Left kidney (tissue), 2 donors: ENCODE measurements around the gene RAB11FIP5. TPM values are rescaled to one million over a fixed set of nuclear protein-coding genes. Genes with fewer than 3 reads are reported as not detected.

Experiments used
- DNase-seq: peaks from one replicate; pipeline ENCODE4 v3.0.0-alpha.2; 2013
- polyA plus RNA-seq: library from polyadenylated mRNA; unstranded; fragments of 120-200 nt; gene quantifications from one replicate; pipeline ENCODE4 v1.2.1, GENCODE V29; 2013; ENCODE audit not compliant: insufficient read length

Gene RAB11FIP5
- polyA plus RNA-seq, 1 donor = 43.9 TPM

DNA sequence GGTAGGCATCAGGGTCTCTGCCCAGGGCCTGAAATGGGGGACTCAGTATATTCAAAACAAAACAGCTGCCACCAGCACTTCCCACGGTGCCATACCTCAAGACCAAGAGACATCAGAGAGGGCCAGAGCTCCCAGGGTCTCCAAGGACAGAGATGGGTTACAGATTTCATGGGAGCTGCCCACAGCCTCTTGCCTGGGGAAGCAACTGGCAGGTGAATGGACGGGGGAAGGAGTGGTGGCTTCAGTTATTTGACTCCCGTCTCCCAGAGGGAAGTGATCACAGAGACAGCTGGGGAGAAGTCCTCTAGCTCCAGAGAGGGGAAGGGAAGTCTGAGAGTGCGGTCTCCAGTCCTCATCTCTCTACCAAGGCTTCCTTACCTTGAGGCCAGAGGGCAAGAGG is 25.4 kb downstream of the RAB11FIP5 start:
- no peak for DNase-seq

DNA sequence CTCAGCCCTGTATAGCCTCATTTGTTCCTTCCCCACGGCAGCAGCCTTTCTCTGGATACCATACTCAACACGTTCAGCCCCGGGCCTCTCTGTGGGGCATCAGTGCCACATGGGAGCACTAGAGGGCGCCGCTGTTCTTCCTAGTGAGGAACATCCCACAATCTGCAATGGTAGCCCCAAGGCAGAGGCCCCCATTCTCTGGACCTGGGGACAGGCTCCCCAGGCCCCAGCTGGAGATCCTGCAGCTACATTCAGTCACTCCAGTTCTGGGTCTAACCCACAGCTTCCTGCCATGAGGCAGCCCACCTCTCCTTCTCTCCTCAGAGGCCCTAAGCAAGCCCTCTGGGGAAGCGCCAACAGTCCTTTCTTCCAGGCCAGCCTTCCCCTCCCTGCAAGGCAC is 27.1 kb downstream of the RAB11FIP5 start:
- DNase-seq = peak; percentile 69

DNA sequence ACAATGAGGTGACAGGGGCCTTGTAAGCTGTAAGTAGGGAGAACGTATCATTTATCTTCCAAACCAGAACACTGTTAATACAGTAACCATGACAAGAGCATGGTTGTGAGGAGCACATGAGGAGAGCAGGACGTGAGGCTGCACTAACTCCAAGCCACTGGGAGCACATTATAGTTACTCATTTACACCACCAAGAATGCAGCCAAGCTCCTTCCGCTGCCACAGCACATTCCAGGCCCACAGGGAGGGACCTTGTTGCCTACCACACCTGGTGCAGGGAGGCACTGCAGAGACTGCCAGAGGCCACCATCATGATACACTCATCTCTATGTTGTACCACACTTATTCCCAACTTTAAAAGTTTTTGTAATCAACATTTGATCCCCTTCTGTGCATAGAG is 27.8 kb downstream of the RAB11FIP5 start:
- DNase-seq = no peak

DNA sequence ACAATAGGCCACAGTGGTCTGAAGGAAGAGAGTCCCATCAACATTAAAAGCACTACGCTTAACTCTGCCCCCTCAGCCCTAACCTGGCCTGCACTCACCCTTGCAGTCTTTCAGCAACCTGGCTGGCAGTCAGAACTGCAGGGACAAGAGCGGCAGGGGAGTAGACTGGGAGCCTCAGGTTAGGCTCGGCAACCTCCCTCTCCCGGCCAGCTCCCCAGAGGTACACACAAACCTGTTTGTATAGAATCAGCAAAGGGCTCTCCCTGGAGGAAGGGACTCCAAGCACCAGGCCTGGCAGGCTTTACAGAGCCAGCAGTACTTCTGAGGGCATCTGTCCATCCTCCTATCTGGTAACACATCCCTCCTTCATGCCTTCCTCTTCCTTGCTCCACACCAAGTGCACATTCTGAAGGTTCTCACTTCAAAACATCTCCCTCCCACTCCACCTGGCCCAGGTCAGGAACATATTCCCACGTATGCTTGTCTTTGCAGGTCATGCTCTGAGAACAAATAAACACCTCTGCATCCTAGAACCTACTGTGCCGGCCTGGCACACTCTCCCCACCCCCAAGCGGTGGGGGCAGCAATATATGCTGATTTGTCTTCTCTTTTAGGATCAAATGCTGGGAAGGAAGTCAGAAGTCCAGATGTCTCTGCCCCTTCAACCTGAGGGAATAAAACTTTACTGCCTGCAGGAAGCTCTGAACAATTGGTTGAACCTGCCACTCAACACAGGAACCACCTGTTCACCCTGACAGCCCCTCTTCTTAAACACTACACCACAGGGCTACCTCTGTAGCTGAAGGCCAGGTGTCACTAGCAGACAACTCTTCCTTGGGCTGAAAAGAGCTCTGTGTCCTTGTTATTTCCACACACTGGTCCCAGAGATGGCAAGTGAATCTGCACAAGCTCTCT is 28.6 kb downstream of the RAB11FIP5 start:
- DNase-seq = no peak

DNA sequence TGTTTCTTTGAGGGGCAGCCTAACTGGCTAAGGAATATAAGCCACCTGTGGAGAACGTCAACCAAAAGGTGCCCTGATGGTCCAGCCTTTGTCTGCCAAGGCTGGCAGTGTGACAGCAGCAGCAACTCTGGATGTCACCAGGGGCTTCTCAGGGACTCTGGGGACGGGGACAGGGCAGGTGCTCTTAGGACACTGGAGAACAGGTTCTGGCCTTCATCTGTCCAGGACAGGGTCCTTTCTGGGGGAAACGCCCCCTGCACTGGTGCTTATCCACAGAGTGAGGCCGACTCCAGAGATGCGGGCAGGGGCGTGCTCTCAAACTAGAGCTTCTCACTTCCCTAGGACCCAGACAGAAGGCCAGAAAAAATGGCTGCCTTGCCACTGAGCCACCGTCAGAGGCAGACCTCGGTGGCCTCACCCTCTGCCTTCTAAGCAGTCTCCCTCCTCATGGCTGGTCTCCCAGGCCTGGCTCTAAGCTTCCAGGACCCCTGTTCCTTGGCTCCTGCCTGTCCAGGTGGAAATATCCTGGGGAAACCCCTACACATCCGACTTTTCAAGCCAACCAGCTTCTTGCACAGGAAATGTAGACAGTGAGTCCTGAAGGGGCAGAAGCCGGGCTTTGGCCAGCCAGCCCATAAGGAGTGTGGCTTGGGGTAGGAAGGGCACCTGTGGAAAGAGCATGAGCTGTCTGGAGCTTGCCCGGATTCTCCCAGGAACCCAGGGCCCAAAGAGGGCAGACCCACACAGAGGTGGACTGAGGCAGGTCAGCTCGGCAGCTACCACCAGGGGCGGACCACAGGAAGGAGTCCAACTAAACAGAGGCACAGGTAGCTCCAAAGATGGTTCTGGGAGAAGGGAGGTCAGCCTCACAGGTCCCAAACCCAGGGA is 30.0 kb downstream of the RAB11FIP5 start:
- DNase-seq = no peak

DNA sequence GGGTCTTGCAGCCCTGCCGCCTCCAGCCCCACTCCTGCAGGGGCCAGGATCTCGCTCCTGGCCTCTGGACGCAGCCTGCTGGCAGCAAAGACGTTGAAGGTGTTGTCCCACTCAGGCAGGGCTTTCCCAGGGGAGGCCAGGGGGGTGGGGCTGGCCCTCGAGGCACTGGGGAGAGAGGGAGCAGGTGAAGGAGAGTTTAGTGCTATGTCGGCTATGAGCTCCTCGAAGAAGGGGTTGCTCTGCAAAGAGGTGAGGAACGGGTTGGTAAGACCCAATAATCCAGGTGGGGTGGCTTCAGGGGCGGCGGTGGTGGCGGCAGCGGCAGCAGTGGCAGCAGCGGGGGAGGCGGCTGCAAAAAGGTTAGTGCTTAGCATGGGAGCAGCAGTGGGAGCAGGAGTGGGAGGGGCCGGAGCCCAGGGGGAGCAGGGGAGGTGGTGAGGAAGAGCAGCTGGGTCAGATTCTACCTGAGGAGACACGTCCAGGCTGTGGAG is 31.5 kb downstream of the RAB11FIP5 start:
- no peak for DNase-seq

DNA sequence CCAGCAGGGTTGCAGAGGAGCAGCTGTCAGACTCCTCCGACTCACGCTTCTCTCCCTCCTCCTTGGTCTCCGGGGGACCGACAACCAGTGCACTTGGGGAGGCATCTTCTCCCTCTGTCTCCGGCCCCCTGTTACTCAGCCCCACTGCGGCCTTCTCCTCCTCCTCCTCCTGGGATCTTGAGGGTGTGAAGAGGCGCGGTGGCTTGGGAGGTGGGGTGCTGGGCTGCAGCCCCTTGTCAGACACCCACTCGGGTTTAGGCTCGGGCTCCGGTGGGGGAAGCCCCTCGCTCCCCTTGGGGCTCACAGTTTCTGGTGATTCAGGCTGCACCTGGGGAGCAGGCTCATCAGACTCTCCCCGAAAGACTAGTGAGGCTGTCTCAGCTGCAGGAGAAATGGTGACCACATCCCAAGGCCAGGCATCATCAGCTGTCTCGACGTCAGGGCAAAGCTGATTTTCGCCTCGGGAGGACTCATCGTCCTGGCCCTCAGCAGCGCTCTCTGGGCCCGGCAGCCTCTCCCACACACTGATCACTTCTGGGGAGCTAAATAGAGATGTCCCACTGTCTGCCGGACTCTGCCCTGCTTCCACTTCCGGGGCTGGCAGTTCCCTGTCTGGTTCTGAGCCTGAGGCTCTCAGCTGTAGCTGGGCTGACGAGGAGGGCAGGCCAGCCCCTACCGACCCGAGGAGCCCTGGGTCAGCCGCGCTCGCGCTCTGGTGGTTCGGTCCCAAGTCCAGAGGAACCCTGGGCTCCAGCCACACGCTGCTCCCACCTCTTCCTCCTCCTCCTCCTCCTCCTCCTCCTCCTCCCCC is 32.2 kb downstream of the RAB11FIP5 start:
- DNase-seq = no peak

DNA sequence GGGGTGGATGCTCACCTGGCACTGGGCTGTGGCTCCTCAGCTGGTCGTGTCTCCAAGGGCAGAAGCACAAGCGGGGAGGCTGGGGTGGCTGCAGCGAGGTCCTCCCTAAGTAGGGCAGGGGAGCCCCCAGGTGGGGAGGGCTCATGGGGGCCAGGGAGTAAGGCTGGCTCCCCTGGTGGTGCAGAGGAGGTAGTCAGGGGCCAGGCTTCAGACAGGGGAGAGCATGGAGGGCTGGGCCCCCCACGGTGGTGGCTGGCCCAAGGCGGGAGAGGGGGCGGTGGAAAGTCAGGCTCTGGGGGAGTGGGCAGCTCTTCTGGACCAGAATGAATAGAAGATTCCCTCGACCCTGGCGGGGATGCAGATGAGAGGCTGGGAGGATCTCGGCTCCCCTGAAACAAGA is 33.1 kb downstream of the RAB11FIP5 start:
- no peak for DNase-seq

DNA sequence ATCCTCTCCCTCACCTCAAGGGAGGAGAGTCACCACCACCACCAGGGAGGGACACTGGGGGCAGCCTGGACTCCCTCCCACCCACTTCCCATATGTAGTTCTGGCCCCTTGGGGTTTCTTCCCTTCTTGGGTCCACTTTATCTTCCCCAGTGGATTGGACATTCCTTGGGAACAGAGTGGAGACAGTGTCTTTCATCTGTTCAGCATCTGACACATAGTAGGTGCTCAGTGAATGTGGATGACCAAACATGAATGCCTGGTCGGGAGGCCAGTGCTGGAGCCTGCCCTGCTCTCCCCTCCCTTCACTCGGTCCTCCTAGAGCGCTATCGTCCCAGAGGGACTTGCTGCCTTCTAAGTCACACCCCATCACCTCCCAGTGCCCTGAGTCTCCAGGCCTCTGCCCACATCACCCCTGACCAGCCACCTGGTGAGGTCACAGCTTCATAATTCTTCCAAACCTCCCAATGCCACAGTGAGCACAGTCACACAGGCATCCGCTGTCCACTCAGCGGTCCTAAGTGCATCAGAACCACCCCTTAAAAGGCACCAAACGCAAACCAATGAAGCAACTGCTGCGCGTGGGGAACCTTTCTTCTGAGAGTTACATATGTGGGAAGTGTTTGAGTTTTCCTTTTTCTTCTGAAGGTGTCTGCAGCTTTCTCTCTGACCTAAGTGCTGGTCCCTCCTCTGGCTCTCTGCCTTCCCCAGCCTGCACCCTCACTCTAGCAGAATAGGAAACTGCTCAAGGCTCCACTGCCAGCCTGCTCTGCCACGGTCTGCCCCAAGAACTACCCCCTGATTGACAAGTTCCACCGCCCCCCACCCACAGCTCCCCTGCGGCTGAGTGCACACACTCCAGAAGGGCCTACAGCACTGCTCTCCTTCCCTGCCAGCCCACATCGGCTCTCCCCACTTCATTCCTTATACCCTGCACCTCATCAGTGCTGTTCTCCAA is 34.0 kb downstream of the RAB11FIP5 start:
- DNase-seq = no peak

DNA sequence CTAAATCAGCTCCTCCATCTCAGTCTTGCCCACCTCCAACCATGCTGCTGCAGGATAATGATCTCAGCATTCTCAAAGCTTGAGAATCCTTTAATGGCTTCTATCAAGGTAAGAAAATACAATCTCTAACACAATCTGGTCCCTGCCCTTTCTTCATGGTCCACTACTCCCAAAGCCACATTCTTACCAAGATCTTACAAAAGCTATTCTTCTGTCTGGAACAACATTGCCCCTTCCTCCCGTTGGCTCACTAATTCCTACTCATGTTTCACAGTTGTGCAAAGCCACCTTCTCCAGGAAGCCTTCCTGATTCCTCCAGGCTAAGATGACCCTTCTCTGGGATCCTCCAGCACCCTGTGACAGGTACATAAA is 35.3 kb downstream of the RAB11FIP5 start:
- no peak for DNase-seq

DNA sequence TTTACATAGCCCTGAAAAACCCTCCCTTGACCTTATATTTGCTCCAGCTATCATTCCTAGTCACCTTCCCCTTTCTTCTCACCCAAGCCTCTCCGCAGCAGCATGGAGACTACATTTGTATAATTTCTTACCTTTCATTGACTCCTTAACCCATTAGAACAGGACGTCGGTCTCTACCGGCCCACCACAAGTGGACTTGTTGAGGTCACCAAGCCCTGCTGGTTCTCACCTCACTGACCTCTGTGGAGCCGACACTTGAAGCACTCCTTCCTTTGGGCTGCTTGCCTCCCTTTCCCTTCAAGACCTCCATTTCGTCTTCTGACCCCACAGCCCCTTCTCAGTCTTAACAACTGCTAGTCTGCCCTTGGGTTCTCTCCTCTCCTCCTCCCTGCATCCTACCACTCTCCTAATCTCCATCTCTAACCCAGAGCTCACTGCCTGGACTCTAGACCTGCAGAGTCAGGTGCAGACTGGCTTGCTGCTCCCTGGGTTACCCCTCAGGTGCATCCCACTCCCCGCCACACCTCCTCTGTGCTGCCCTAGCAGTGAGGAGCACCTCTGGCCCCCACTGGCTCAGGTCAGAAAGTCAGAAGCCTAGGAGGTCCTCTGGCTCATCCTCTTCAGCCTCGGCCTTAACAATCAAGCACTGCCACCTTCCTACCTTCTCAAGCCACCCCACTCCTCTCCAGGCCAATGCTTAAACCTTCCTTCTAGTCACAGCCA is 35.9 kb downstream of the RAB11FIP5 start:
- DNase-seq = no peak

DNA sequence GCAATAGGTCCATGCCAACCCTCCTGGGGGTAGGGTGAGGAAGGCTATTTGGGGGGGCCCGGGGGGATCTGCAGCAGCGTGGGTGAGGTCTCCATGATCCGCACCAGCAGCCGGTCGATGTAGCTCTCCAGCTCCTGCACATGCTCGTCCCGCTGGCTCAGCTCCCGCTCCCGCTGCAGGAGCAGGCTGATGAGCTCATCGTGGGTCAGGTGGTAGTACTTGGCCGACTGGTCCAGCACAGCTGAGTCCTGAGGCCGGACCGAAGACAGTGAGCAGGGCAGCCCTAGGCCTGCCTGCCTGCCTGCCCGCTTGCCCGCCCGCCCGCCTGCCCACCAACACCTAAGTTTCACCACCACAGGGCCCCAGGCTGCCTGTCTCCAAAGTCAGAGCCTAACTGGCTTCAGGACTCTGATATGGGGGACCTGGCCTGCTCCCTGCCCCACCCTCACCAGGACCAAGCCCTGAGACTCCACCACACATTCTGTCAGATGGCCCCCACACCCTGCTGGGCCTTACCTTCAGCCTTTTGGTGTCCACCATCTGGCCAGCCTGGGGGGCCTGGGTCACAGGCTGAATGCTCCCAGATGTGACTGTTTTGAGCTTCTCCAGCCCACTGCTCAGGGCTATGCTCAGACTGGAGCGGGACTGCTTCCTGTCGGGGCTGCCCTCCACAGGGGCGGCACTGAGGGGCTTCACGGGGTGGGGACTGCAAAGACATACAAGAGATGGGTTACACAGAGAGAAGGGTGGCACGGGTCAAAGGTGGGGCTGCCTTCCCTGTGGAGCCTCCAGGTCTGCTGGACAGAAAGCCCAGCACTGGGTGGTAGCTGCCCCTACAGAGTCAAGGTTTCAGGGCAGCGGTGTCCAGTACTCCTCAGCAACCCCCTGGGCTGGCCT is 37.0 kb downstream of the RAB11FIP5 start:
- no peak for DNase-seq

DNA sequence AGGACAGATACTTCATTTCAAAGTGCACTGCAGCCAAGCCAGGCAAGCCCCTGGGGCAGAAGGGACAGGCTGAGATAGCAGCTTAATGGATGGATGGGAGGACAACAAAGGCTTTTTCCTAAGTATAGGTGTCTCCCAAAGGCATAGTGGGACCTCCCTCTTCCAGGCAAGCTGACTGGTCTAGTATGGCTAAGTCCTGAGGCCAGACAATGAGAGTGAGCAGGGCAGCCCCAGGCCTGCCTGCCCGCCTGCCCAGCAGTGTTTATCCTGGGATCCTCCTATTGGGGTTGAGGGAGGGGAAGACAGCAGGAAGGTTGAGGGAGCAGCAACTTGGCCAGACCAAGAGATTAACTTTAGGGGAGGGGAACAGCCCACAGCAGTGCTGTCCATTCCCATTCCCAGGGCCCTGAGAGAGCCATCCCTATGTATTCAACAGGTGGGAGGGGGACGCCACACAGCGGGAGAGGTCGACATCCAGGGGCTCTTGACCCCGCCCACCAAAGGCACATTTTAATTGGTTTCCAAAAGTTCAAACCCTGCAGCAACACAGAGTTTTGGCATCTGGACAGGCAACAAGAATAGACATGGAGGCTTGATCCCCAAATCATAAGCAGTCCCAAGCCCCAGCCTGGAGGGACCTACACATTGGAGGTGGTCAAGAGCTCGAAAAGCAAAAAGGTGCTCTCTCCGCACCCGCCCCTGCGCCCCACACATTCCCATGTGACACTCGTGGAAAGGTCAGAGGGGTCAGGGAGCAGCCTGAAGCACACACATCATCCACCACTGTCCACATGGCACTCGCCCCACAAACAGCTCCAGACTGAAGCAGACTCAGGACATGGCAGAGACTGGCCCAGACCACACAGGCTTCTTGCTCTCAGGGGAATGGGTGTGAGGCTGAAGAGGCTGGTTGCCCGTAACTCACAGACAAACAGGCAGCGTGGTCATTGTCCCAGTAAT is 38.4 kb downstream of the RAB11FIP5 start:
- DNase-seq = no peak

DNA sequence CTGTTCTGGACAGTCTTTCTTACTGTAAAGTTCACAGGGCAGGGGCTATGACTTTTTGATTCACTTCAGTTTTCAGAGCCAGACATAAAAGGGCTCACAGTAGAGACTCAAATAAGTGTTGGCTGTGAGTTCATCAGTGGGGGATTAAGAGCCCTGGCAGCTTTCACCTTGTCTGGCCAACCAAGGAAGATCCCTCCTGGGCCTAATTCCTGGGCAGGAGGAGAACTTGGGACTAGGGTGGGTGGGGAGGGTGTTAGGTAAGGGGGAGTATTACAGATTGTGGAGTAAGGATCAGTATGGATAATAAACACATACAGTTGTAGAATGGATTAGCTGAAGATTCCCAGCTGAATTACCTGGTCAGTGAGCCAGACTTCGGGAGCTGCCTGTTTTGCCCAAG is 40.3 kb downstream of the RAB11FIP5 start:
- DNase-seq = no peak

DNA sequence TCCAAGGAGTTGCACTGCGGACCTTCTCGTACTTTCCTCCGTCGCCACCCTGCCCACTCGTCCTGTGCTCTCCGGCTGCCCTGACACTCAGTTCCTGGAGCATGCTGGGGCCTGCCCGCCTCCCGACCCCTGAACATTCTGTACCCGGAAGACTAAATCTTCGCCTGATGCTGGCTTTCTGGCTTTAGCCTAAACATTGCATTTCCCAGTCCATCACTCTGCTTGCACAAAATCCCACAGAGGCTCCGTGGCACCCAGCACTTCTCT is 40.7 kb downstream of the RAB11FIP5 start:
- no peak for DNase-seq

DNA sequence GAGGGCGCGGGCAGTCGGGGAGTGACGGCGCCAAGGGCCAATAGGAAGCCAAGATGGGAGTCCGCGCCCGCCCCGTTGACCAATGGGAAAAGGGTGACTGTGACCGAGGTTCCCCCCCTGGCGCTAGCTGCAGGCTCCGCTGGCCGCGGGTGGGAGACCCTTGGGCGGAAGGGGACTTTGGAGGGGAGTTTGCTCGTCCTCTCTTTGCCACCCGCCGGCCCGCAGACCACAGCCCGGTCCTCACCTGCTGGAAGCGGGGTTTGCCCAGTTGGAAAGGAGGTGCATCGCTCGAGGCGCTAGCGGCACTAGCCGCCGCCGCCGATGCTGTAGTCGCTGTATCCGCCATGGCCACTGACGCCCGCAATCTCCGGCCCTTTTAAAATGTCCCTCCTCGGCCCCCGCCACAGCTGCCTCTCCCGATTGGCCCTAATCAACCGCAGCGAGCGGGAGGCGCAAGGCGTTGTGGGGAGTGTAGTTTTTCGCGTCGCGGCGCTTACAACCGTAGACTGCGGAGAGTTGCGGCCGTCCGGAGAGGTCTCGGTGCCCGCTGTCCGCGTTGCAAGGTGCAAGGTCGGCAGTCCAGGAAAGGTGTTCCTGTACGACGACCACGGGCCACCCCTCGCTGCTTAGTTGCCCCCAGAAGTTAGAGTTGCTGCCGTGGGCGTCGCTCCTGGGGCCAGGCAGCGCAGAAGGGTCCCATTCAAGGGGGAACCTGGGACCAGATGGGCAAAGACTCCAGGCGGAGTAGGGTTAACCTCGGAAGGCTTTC is 41.2 kb downstream of the RAB11FIP5 start, which contains the start of gene SFXN5:
SFXN5 (minus strand) TSS at position 353 of the 769 bp plus-strand sequence; CDS start at position 346, 7 bp downstream.
- DNase-seq = peak; percentile 97
